PC-3 (cell line): Measurements from ENCODE around the gene PRICKLE1. TPM values are rescaled to one million over a fixed set of nuclear protein-coding genes. Genes with fewer than 3 reads are reported as not detected.

Source experiments
- ATAC-seq: fragments of 200-7000 bp; cut with Tn5 transposase; 2 replicates; pipeline ENCODE4 v1.9.1; 2020; ENCODE audit warnings: mild to moderate bottlenecking, moderate library complexity
- BruUV-seq: library from RNA; stranded (reverse); fragments of 400-500 nt; replicated peaks from 2 replicates; lab custom pipeline; 2021; lab: Mats Ljungman, UMichigan
- CTCF ChIA-PET: fragments of 300-600 bp; sonication (Branson Sonifier 250); formaldehyde crosslinking; loops from one replicate; lab custom pipeline; 2022; ENCODE audit warnings: antibody characterized with exemption; lab: Charles Lee
- POLR2A ChIA-PET: fragments of 300-600 bp; sonication (Branson Sonifier 250); formaldehyde crosslinking; loops from one replicate; lab custom pipeline; 2022; ENCODE audit warnings: antibody characterized with exemption; ENCODE audit not compliant: unreplicated experiment; lab: Charles Lee
- DNase-seq: peaks from one replicate; pipeline ENCODE4 v3.0.0-alpha.2; 2015
- H2AFZ ChIP-seq: fragments of 300-600 bp; sonication (generic); 2 replicates; pipeline ENCODE4 v1.6.0; 2016; ENCODE audit warnings: antibody characterized with exemption, low read length
- H3F3A ChIP-seq: fragments of 300-600 bp; sonication (generic); one replicate; pipeline ENCODE4 v1.6.0; 2017; ENCODE audit warnings: antibody characterized with exemption, low read length, control low read depth, mild to moderate bottlenecking; ENCODE audit not compliant: unreplicated experiment
- H3K27ac ChIP-seq: fragments of 300-600 bp; sonication (generic); 2 replicates; pipeline ENCODE4 v1.5.1; 2016; ENCODE audit warnings: mild to moderate bottlenecking, low read length
- H3K27me3 ChIP-seq: fragments of 300-600 bp; sonication (generic); 2 replicates; pipeline ENCODE4 v1.6.1; 2016; ENCODE audit warnings: low read length, mixed read lengths
- H3K36me3 ChIP-seq: fragments of 300-600 bp; sonication (generic); 2 replicates; pipeline ENCODE4 v1.6.1; 2016; ENCODE audit warnings: low read depth, mixed run types, low read length, mixed read lengths
- H3K4me1 ChIP-seq: fragments of 300-600 bp; sonication (generic); 2 replicates; pipeline ENCODE4 v1.5.1; 2016; ENCODE audit warnings: low read length; ENCODE audit not compliant: insufficient read depth
- H3K4me2 ChIP-seq: fragments of 300-600 bp; sonication (generic); 2 replicates; pipeline ENCODE4 v1.6.0; 2016; ENCODE audit warnings: low read length
- H3K4me3 ChIP-seq: fragments of 300-600 bp; sonication (generic); 2 replicates; pipeline ENCODE4 v1.5.1; 2016; ENCODE audit warnings: mild to moderate bottlenecking, low read length, mixed read lengths
- H3K79me2 ChIP-seq: fragments of 300-600 bp; sonication (generic); 2 replicates; pipeline ENCODE4 v1.6.1; 2017; ENCODE audit warnings: low read length, mixed read lengths
- H3K9ac ChIP-seq: fragments of 300-600 bp; sonication (generic); 2 replicates; pipeline ENCODE4 v1.6.0; 2016; ENCODE audit warnings: mild to moderate bottlenecking, low read length
- H3K9me2 ChIP-seq: fragments of 300-600 bp; sonication (generic); replicated peaks from 2 replicates; pipeline ENCODE4 v1.6.1; 2016; ENCODE audit warnings: mixed run types, low read length, mixed read lengths
- H3K9me3 ChIP-seq: fragments of 300-600 bp; sonication (generic); 2 replicates; pipeline ENCODE4 v1.6.1; 2016; ENCODE audit warnings: low read length, mixed read lengths
- H4K20me1 ChIP-seq: fragments of 300-600 bp; sonication (generic); 2 replicates; pipeline ENCODE4 v1.6.1; 2016; ENCODE audit warnings: low read length, mixed read lengths
- CTCF ChIP-seq: fragments of 300-600 bp; sonication (generic); conservative IDR thresholded peaks from 2 replicates; pipeline ENCODE4 v1.5.1; 2017; ENCODE audit warnings: antibody characterized with exemption, low read depth, mild to moderate bottlenecking, low read length
- EZH2 ChIP-seq: fragments of 300-600 bp; sonication (generic); IDR thresholded peaks from one replicate; pipeline ENCODE4 v1.6.1; 2017; ENCODE audit warnings: antibody characterized with exemption, mild to moderate bottlenecking, low read length; ENCODE audit not compliant: unreplicated experiment
- EZH2phosphoT487 ChIP-seq: fragments of 300-600 bp; sonication (generic); IDR thresholded peaks from 2 replicates; pipeline ENCODE4 v1.6.1; 2018; ENCODE audit warnings: mild to moderate bottlenecking, antibody characterized with exemption, low read length, borderline replicate concordance
- intact Hi-C: fragments of 100-400 bp; cut with micrococcal nuclease; formaldehyde crosslinking; loops from 2 replicates; pipeline ENCODE4 v1.9.0; 2023
- total RNA-seq: library from RNA; depleted of rRNA; stranded (reverse); fragments of >200 nt; gene quantifications from 2 replicates; pipeline ENCODE4 v1.2.3, GENCODE V29; 2014

Gene PRICKLE1
- total RNA-seq, 1 experiment from 2014 or later, result 17.2 TPM

- Histone ChIP-seq H3K9me3 (no peaks in the 10 kb centered on the region), H3K9me2 (no peaks in the 10 kb centered on the region), H2AFZ (no peak overlapping the region), H3K36me3 (no peaks in the 10 kb centered on the region), H3K9ac (no peak overlapping the region), H3K4me2 (no peak overlapping the region), H3F3A (no peaks in the 10 kb centered on the region), H3K4me1 (no peaks in the 10 kb centered on the region), H3K79me2 (no peaks in the 10 kb centered on the region), H3K27me3 (no peaks in the 10 kb centered on the region), H4K20me1 (no peaks in the 10 kb centered on the region), H3K4me3 (no peak overlapping the region), H3K27ac (no peak overlapping the region)
- ATAC-seq (no peak), DNase-seq (no peak)
- TF ChIP-seq CTCF (no peak), EZH2phosphoT487 (no peak), EZH2 (no peak)
- intact Hi-C loops, result no loop called here
- ChIA-PET POLR2A (no interaction called here), CTCF (no interaction called here)
- no TSS peak for BruUV-seq
Observed at GRCh38 chr12:42539696-42540095, 49.9 kb downstream of the PRICKLE1 start.

- Histone ChIP-seq H4K20me1 (no peaks in the 10 kb centered on the region), H3K4me2 (no peak overlapping the region), H3K9ac (no peak overlapping the region), H3K79me2 (0 out of 2 replicates have a peak, but pooled peaks cover 7% of the 10 kb centered on the region), H3K4me3 (no peak overlapping the region), H3K9me2 (no peaks in the 10 kb centered on the region), H3K27me3 (no peaks in the 10 kb centered on the region), H3K4me1 (no peaks in the 10 kb centered on the region), H3F3A (no peaks in the 10 kb centered on the region), H3K9me3 (no peaks in the 10 kb centered on the region), H3K27ac (no peak overlapping the region), H3K36me3 (no peaks in the 10 kb centered on the region), H2AFZ (no peak overlapping the region)
- ChIA-PET CTCF (no interaction called here), POLR2A (no interaction called here)
- TF ChIP-seq EZH2, result no peak
- TF ChIP-seq CTCF, result no peak
- no peak for TF ChIP-seq EZH2phosphoT487
- DNase-seq, result no peak
- intact Hi-C loops, result no loop called here
- no TSS peak for BruUV-seq
- ATAC-seq, result no peak
Observed at GRCh38 chr12:42538203-42538602, 51.3 kb downstream of the PRICKLE1 start.

- Histone ChIP-seq H2AFZ (no peak overlapping the region), H3K9ac (no peak overlapping the region), H3K4me2 (no peak overlapping the region), H3K9me3 (no peaks in the 10 kb centered on the region), H3K36me3 (no peaks in the 10 kb centered on the region), H3F3A (no peaks in the 10 kb centered on the region), H3K9me2 (no peaks in the 10 kb centered on the region), H3K27me3 (no peaks in the 10 kb centered on the region), H3K4me3 (no peak overlapping the region), H3K27ac (no peak overlapping the region), H4K20me1 (no peaks in the 10 kb centered on the region), H3K4me1 (no peaks in the 10 kb centered on the region), H3K79me2 (0 out of 2 replicates have a peak, but pooled peaks cover 7% of the 10 kb centered on the region)
- CTCF ChIA-PET, result no interaction called here
- intact Hi-C loops, result no loop called here
- TF ChIP-seq CTCF, result no peak
- TF ChIP-seq EZH2, result no peak
- TF ChIP-seq EZH2phosphoT487, result no peak
- BruUV-seq, result no TSS peak
- DNase-seq, result no peak
- no peak for ATAC-seq
- POLR2A ChIA-PET, result no interaction called here
Observed at GRCh38 chr12:42534184-42534838, 55.2 kb downstream of the PRICKLE1 start.
